ENCODE measurements around the gene HDHD5.

Gene HDHD5

GRCh38 chr22:17119481-17120202, 39.4 kb downstream of the HDHD5 start:
- no peak for DNase-seq

DNA sequence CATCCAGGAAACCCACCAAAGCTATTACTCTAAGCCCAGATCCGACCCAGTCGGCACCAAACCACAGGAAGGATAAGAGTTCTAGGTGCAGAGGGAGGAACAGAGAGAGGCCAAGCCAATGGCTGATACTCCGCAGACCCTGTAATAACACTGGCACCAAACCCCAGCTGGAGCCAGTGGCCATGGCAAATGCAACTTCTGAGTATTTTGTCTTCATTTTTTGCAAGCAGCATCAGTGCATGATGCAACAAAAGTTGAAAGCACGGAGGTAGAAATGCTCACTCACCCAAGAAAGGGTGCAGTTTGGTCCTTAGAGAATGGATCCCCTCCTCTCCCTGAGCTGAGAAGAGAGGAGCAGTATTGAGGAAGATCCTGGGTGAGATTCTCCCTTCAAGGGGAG, 40.7 kb downstream of the HDHD5 start:
- no peak for DNase-seq

- DNase-seq = peak; percentile 32
Measured at GRCh38 chr22:17117890-17118289, 41.2 kb downstream of the HDHD5 start.

- no peak for DNase-seq
Measured at GRCh38 chr22:17117400-17117799, 41.7 kb downstream of the HDHD5 start.

DNA sequence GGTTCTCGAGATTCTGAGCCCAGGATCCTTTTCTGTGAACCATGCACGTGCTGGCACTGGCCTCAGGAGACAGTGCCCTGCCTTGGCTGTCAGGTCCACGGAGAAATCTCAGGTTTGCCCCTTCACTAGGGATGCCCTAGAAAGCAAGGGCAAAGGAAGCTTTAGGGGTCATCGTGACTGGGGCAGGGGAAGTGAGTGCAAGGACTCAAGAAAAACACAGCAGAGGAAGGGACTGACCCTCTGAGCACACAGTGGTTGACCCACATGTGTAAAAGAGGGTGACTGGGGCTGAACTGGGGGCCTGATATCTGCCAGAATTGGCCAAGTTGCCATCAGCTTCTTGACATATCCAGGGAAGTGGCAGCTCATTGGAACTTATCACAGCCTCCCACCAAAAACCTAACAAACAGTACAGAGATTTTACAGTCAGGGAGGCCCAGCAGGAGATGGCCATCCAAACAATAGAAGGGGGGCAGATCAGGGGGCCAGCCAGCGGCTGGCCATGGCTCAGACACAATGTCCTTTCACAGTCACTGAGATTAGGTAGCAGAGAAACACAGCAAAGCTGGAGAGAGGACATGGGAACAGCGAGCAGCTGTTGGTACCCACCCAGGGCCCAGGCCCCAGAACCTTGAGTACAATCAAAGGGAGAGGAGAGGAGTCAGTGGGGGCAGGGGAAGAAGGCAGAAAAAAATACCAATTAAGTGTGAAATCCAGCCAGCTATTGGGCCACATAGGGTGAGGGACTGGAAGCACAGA, 42.3 kb downstream of the HDHD5 start:
- DNase-seq = no peak

GRCh38 chr22:17115945-17116565, 43.0 kb downstream of the HDHD5 start:
- no peak for DNase-seq

DNA sequence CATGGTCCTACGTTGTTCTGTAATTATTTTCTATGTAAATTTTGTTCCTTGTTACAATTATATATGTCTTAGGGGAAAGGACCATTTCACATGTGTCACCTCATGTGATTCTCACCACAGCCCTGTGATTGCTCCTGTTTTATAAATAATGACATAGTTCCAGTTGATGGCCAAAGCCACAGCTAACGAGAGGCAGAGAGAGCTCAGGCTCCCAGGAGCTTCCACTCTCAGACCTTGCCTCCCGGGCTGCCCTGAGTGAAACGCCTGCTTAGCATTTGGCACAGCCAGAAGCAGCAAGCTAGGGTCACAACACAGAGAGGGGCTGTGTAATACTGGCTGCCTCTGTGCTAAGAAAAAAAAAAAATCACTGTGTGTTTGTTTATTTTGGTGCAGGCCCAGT, 43.8 kb downstream of the HDHD5 start:
- no peak for DNase-seq

GRCh38 chr22:17114898-17115235, 44.2 kb downstream of the HDHD5 start:
- no peak for DNase-seq

DNA sequence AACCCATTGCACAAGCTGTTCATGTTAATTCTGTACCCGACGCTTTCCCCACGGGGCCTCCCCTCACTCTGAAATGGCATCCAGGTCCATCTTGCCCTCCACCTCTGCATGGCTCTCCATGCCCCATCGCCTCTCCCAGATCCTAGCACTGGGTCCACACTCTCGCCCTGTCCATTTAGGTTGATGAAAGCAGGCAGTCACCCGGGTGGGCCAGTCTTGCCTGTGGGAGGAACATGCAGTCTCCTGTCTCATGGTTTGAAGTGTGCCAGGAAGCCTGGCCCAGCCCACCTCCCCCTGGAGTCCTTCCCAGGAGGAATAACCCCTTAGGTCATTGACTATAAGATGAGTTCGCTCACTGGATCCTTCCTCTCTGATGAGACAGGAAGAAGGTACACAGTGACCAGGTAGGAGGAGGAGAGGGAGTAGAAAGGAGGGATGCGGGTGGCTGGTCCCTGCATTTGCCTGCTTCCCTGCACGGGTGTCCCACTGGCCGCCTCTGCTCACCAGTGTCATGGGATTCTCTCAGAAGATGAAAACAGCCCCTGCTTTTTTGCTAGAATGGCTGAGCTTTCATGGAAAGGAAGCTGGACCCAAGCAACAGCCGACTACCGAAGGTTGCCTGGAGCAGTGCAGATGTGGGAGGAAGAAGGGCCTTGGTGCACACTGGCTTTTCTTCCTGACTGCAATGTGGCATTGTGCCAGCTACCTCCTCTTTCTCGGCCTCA, 44.7 kb downstream of the HDHD5 start:
- DNase-seq = no peak

GRCh38 chr22:17113600-17113999, 45.5 kb downstream of the HDHD5 start:
- no peak for DNase-seq

- no peak for DNase-seq
Measured at GRCh38 chr22:17112491-17113042, 46.5 kb downstream of the HDHD5 start.

GRCh38 chr22:17110791-17111550, 48.1 kb downstream of the HDHD5 start:
- no peak for DNase-seq

- no peak for DNase-seq
Measured at GRCh38 chr22:17109976-17110375, 49.1 kb downstream of the HDHD5 start.

DNA sequence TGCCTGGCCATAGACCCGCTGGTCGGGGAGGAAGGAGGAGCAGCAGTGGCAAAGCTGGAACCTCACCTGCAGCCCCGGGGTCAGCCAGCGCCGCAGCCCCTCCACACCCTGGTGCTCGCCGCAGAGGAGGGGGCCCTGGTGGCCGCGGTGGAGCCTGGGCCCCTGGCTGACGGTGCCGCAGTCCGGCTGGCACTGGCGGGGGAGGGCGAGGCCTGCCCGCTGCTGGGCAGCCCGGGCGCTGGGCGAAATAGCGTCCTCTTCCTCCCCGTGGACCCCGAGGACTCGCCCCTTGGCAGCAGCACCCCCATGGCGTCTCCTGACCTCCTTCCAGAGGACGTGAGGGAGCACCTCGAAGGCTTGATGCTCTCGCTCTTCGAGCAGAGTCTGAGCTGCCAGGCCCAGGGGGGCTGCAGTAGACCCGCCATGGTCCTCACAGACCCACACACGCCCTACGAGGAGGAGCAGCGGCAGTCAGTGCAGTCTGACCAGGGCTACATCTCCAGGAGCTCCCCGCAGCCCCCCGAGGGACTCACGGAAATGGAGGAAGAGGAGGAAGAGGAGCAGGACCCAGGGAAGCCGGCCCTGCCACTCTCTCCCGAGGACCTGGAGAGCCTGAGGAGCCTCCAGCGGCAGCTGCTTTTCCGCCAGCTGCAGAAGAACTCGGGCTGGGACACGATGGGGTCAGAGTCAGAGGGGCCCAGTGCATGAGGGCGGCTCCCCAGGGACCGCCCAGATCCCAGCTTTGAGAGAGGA, 49.8 kb downstream of the HDHD5 start:
- DNase-seq = no peak

GRCh38 chr22:17108256-17109112, 50.6 kb downstream of the HDHD5 start:
- DNase-seq = no peak

DNA sequence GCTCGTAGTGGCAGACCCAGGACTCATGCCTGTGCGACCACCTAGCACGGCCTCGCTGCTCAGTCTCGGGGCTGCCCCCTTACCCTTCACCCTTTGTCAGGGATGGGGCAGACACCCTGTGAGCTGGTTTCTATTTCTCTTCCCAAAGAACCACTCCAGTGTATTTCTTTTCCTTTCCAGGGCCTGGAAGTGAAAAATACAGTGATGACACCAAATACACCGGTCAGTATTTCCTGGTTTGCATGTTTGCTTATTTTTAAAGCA, 51.6 kb downstream of the HDHD5 start:
- no peak for DNase-seq

GRCh38 chr22:17106785-17107546, 52.1 kb downstream of the HDHD5 start:
- peak; percentile 69 for DNase-seq

DNA sequence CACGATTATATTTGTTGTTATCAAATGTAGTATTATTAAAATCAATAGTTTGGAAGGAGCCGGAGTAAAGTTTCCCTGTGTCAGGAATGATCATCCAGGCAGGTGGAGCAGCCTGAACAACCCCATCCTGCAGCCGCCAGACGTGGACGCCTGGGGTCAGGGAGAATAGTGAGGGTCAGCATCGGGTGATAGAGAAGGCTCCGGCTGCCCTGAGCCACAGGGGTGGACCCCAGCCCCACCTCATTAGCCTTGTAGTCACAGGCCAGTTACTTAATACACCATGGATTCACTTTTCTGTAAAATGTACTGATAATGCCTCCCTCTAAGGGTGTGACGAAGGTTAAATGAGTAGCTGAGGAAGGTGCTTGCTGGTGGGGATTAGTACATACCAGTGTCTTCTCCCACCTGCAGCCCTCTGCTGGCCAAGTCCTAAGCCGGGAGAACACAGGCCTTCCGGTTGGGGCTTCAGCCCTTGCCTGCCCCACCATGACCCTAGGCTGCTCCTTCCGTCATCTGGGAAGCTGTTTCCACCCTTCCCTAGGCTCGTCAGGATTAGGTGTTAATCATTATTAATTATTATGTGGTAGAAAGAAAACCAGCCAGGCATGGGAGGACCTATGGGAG, 52.8 kb downstream of the HDHD5 start:
- DNase-seq = no peak

Measured in GDM1 (cell line).